MV-4-11 (cell line): Measurements from ENCODE around the gene TCL1A.
"Not testable (repeated sequence)": the region's sequence is repeated elsewhere in the genome, so short reads cannot be mapped to it uniquely, and the experiment has no call there.

Experiments used
- DNase-seq: peaks from one replicate; lab custom pipeline; 2025; lab: John Stamatoyannopoulos, UW

Gene TCL1A

GRCh38 chr14:95713596-95714371 lies at the start of gene TCL1A:
Gene TCL1A, minus strand, starts transcription at chr14:95714125. Its CDS starts 59 bp downstream, at chr14:95714066.
- DNase-seq = no peak

- DNase-seq = not testable (repeated sequence)
Observed at GRCh38 chr14:95763032-95763431, 49.1 kb upstream of the TCL1A start.

- DNase-seq = no peak
Observed at GRCh38 chr14:95761436-95761835, 47.5 kb upstream of the TCL1A start.

- no peak for DNase-seq
Observed at GRCh38 chr14:95760596-95760995, 46.7 kb upstream of the TCL1A start.

- DNase-seq = no peak
Observed at GRCh38 chr14:95759941-95760340, 46.0 kb upstream of the TCL1A start.

- no peak for DNase-seq
Observed at GRCh38 chr14:95758331-95758730, 44.4 kb upstream of the TCL1A start.

- no peak for DNase-seq
Observed at GRCh38 chr14:95756751-95757150, 42.8 kb upstream of the TCL1A start.

GRCh38 chr14:95756127-95756526 lies 42.2 kb upstream of the TCL1A start:
- no peak for DNase-seq

GRCh38 chr14:95741781-95742180 lies 27.9 kb upstream of the TCL1A start:
- DNase-seq = no peak

- no peak for DNase-seq
Observed at GRCh38 chr14:95741038-95741490, 27.1 kb upstream of the TCL1A start.

- DNase-seq = no peak
Observed at GRCh38 chr14:95739356-95739755, 25.4 kb upstream of the TCL1A start.

GRCh38 chr14:95733212-95733611 lies 19.3 kb upstream of the TCL1A start:
- DNase-seq = no peak

- DNase-seq = no peak
Observed at GRCh38 chr14:95730126-95730525, 16.2 kb upstream of the TCL1A start.

- not testable (repeated sequence) for DNase-seq
Observed at GRCh38 chr14:95729402-95730028, 15.6 kb upstream of the TCL1A start.

- no peak for DNase-seq
Observed at GRCh38 chr14:95727056-95727700, 13.3 kb upstream of the TCL1A start.

- DNase-seq = no peak
Observed at GRCh38 chr14:95725685-95726336, 11.9 kb upstream of the TCL1A start.

- no peak for DNase-seq
Observed at GRCh38 chr14:95722525-95723190, 8.7 kb upstream of the TCL1A start.

- no peak for DNase-seq
Observed at GRCh38 chr14:95712398-95712797, 1.5 kb downstream of the TCL1A start.

- DNase-seq = no peak
Observed at GRCh38 chr14:95711476-95712176, 2.3 kb downstream of the TCL1A start.

GRCh38 chr14:95710106-95710505 lies 3.8 kb downstream of the TCL1A start:
- DNase-seq = no peak

- peak; percentile 14 for DNase-seq
Observed at GRCh38 chr14:95707327-95707726, 6.6 kb downstream of the TCL1A start.
